Hepatocyte (in vitro differentiated cells): Measurements from ENCODE around the gene EVPLL. TPM values are rescaled to one million over a fixed set of nuclear protein-coding genes. Genes with fewer than 3 reads are reported as not detected.

Source experiments
- microRNA-seq: library from miRNA; unstranded; fragments of <30 nt; microRNA quantifications from one replicate; pipeline ENCODE4, GENCODE V29; 2017
- polyA plus RNA-seq: library from polyadenylated mRNA; unstranded; fragments of >200 nt; fragmentation: Nextera tagmentation; extraction: Ambion mirVana; gene quantifications from 2 replicates; pipeline ENCODE4 v1.2.1, GENCODE V29; 2016
- small RNA-seq: library from RNA; depleted of rRNA; stranded (forward); fragments of <200 nt; gene quantifications from one replicate; pipeline ENCODE3, GENCODE V24; 2014
- total RNA-seq: library from RNA; depleted of rRNA; stranded (reverse); fragments of >200 nt; gene quantifications from 2 replicates; pipeline ENCODE4 v1.2.3, GENCODE V29; 2014

EVPLL gene
- total and polyA plus RNA-seq, 2 experiments from 2014 or later = not detected

Small RNA genes within 50 kb of the gene (microRNA-seq; reads per million reads assigned to microRNA genes)
- gene MIR6778 = not detected

Small RNA genes within 50 kb of the gene (small RNA-seq; reads per million reads assigned to genes)
- not detected for gene AL353997.5
- gene YWHAEP2 = not detected

Other genes with a start within 250 kb of the EVPLL start
- 56.6 and 68.6 TPM in 2 replicates for gene ALKBH5, start 193.9 kb upstream of the EVPLL start, total RNA-seq
- gene ALKBH5, start 193.9 kb upstream of the EVPLL start, polyA plus RNA-seq = 66.6 and 78.3 TPM in 2 replicates
- gene LLGL1, start 152.1 kb upstream of the EVPLL start, total RNA-seq = 46.0 and 51.9 TPM in 2 replicates
- gene LLGL1, start 152.1 kb upstream of the EVPLL start, polyA plus RNA-seq = 5.4 and 7.1 TPM in 2 replicates
- 110 and 142 TPM in 2 replicates for gene FLII, start 119.0 kb upstream of the EVPLL start, total RNA-seq
- 188 and 210 TPM in 2 replicates for gene FLII, start 119.0 kb upstream of the EVPLL start, polyA plus RNA-seq
- gene MIEF2, start 117.1 kb upstream of the EVPLL start, total RNA-seq = 29.3 and 30.7 TPM in 2 replicates
- gene MIEF2, start 117.1 kb upstream of the EVPLL start, polyA plus RNA-seq = 20.5 and 21.0 TPM in 2 replicates
- 24.3 and 28.2 TPM in 2 replicates for gene TOP3A, start 62.8 kb upstream of the EVPLL start, total RNA-seq
- 15.5 and 22.5 TPM in 2 replicates for gene TOP3A, start 62.8 kb upstream of the EVPLL start, polyA plus RNA-seq
- gene SMCR8, start 62.5 kb upstream of the EVPLL start, total RNA-seq = 13.8 and 17.7 TPM in 2 replicates
- 3.8 TPM in 2 replicates for gene SMCR8, start 62.5 kb upstream of the EVPLL start, polyA plus RNA-seq
- gene SHMT1, start 14.2 kb upstream of the EVPLL start, total RNA-seq = 36.2 and 39.1 TPM in 2 replicates
- gene SHMT1, start 14.2 kb upstream of the EVPLL start, polyA plus RNA-seq = 22.2 and 30.4 TPM in 2 replicates
- gene LGALS9C, start 99.0 kb downstream of the EVPLL start, total RNA-seq = not detected in 2 replicates
- gene LGALS9C, start 99.0 kb downstream of the EVPLL start, polyA plus RNA-seq = not detected in 2 replicates